ENCODE data around the gene NMT1.

DNA sequence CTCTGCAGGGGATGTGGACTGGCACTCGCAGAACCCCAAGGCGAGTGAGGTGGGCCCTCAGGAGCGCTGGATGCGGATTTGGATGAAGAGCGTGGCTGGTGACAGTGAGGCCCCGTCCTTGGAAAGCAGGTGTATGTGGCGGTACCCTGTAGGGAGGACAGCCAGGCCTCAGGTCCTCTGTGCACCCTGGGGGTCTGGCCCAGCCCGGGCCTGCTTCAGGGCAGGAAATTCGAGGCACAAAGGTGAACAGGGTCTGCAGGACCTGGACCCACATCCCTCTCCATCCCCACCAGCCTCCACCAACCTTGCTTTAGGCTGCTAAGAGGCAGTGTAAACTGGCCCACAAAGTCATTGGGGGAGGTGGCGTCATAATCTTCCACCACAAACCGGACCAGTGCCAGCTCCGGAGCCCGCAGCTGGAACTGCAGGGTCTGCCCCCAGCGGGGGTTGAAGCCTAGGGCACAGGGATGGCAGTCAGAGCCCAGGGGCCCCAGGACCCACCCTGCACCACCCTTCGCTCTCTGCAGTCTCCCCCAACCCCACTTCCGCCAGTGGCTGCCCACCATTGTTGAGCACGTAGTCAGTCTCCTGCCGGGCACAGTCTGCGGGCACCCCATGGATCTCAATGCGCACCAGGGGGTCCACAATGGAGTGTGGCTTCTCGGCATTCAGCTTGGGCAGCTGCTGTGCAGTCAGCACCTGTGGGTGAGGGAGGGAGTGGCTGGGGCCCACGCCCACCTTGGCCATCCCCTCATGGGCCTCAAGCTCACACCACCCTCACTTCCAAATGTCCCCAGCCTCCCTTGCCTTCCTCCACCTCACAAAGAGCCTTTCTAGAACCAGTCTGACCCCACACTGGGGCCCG lies 51.7 kb downstream of the NMT1 start:
- TF ChIP-seq POLR2AphosphoS5 (IDR thresholded peaks at IDR 0.05) (no peak), POLR2A (IDR thresholded peaks at IDR 0.05) (no peak), EP300 (IDR thresholded peaks at IDR 0.05) (no peak)
- TF ChIP-seq, protein P1, sequence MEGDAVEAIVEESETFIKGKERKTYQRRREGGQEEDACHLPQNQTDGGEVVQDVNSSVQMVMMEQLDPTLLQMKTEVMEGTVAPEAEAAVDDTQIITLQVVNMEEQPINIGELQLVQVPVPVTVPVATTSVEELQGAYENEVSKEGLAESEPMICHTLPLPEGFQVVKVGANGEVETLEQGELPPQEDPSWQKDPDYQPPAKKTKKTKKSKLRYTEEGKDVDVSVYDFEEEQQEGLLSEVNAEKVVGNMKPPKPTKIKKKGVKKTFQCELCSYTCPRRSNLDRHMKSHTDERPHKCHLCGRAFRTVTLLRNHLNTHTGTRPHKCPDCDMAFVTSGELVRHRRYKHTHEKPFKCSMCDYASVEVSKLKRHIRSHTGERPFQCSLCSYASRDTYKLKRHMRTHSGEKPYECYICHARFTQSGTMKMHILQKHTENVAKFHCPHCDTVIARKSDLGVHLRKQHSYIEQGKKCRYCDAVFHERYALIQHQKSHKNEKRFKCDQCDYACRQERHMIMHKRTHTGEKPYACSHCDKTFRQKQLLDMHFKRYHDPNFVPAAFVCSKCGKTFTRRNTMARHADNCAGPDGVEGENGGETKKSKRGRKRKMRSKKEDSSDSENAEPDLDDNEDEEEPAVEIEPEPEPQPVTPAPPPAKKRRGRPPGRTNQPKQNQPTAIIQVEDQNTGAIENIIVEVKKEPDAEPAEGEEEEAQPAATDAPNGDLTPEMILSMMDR (IDR thresholded peaks at IDR 0.05): no peak

All from suprapubic skin (tissue), 4 donors.